Liver (tissue), 9 donors: ENCODE measurements around the gene APEX2. TPM values are rescaled to one million over a fixed set of nuclear protein-coding genes. Genes with fewer than 3 reads are reported as not detected.
A peak's percentile ranks its signal among the peaks of the same experiment; 100 is the strongest.

ENCODE experiments used
- DNase-seq: peaks from one replicate; pipeline ENCODE4 v3.0.0-alpha.2; 2017; ENCODE audit warnings: low spot score
- H3K27ac ChIP-seq, 2 donors: one replicate each; pipeline ENCODE4 v1.7.0; 2013; ENCODE audit warnings: inconsistent platforms in 2 of 2, low read length in 2 of 2, control low read depth in 1 of 2, low read depth in 1 of 2, mild to moderate bottlenecking in 1 of 2
- H3K27me3 ChIP-seq, 4 donors: one replicate each; pipeline versions ENCODE4 v1.6.1 to v1.7.0; 2013; ENCODE audit warnings: low read length in 3 of 4, inconsistent platforms in 1 of 4, mild to moderate bottlenecking in 1 of 4, moderate library complexity in 1 of 4; ENCODE audit not compliant: control insufficient read depth in 4 of 4, insufficient read depth in 4 of 4
- H3K36me3 ChIP-seq, 4 donors: one replicate each; pipeline versions ENCODE4 v1.6.1 to v1.7.0; 2013; ENCODE audit warnings: low read length in 3 of 4, mild to moderate bottlenecking in 3 of 4, low read depth in 1 of 4, moderate library complexity in 1 of 4; ENCODE audit not compliant: control insufficient read depth in 4 of 4, insufficient read depth in 3 of 4
- H3K4me1 ChIP-seq, 4 donors: one replicate each; pipeline versions ENCODE4 v1.6.1 to v1.7.0; 2013; ENCODE audit warnings: low read length in 3 of 4, mild to moderate bottlenecking in 3 of 4, moderate library complexity in 1 of 4; ENCODE audit not compliant: control insufficient read depth in 4 of 4, insufficient read depth in 4 of 4
- H3K4me3 ChIP-seq, 3 donors: one replicate each; pipeline versions ENCODE4 v1.6.1 to v1.7.0; 2013; ENCODE audit warnings: low read length in 3 of 3, control low read depth in 1 of 3, low read depth in 1 of 3, mild to moderate bottlenecking in 1 of 3
- H3K9ac ChIP-seq, 2 donors: one replicate each; pipeline ENCODE4 v1.7.0; 2013; ENCODE audit warnings: low read length in 2 of 2, mild to moderate bottlenecking in 2 of 2, moderate library complexity in 2 of 2, control low read depth in 1 of 2, low read depth in 1 of 2
- H3K9me3 ChIP-seq, 4 donors: one replicate each; pipeline versions ENCODE4 v1.6.1 to v1.7.0; 2013; ENCODE audit warnings: low read length in 3 of 4; ENCODE audit not compliant: control insufficient read depth in 4 of 4
- ATF3 ChIP-seq: IDR thresholded peaks from 2 replicates; pipeline ENCODE4 v1.6.1; 2016; ENCODE audit warnings: antibody characterized with exemption
- CTCF ChIP-seq: fragments of 150-350 bp; IDR thresholded peaks from 2 replicates; pipeline ENCODE4 v1.5.1; 2017; ENCODE audit warnings: improper control_type of control experiment, low read depth, low read length; ENCODE audit not compliant: missing input control
- EGR1 ChIP-seq, 2 donors: IDR thresholded peaks; 2 replicates each; pipeline ENCODE4 v1.6.1; 2016 to 2018; ENCODE audit warnings: antibody characterized with exemption in 2 of 2, low read depth in 2 of 2
- FOXA1 ChIP-seq: IDR thresholded peaks from 2 replicates; pipeline ENCODE4 v1.6.1; 2016; ENCODE audit warnings: antibody characterized with exemption
- FOXA2 ChIP-seq: IDR thresholded peaks from 2 replicates; pipeline ENCODE4 v1.6.1; 2016; ENCODE audit warnings: antibody characterized with exemption
- GABPA ChIP-seq, 2 donors: IDR thresholded peaks in 1 of 2; conservative IDR thresholded peaks in 1 of 2; 2 replicates each; pipeline ENCODE4 v1.6.1; 2016; ENCODE audit warnings: antibody characterized with exemption in 2 of 2, mild to moderate bottlenecking in 1 of 2, moderate library complexity in 1 of 2
- HNF4A ChIP-seq, 2 donors: conservative IDR thresholded peaks; 2 replicates each; pipeline ENCODE4 v1.6.1; 2016; ENCODE audit warnings: antibody characterized with exemption in 2 of 2, mild to moderate bottlenecking in 2 of 2
- HNF4G ChIP-seq: IDR thresholded peaks from 2 replicates; pipeline ENCODE4 v1.6.1; 2016; ENCODE audit warnings: antibody characterized with exemption
- JUND ChIP-seq, 2 donors: IDR thresholded peaks; 2 replicates each; pipeline ENCODE4 v1.6.1; 2016; ENCODE audit warnings: antibody characterized with exemption in 2 of 2
- NR2F2 ChIP-seq: IDR thresholded peaks from 2 replicates; pipeline ENCODE4 v1.6.1; 2016; ENCODE audit warnings: antibody characterized with exemption
- RAD21 ChIP-seq, 2 donors: IDR thresholded peaks; 2 replicates each; pipeline ENCODE4 v1.6.1; 2016; ENCODE audit warnings: antibody characterized with exemption in 2 of 2, mild to moderate bottlenecking in 2 of 2
- RXRA ChIP-seq, 2 donors: IDR thresholded peaks; 2 replicates each; pipeline ENCODE4 v1.6.1; 2017 to 2018; ENCODE audit warnings: antibody characterized with exemption in 2 of 2, mild to moderate bottlenecking in 1 of 2
- SP1 ChIP-seq: IDR thresholded peaks from 2 replicates; pipeline ENCODE4 v1.6.1; 2018; ENCODE audit warnings: antibody characterized with exemption, mild to moderate bottlenecking
- TAF1 ChIP-seq: conservative IDR thresholded peaks from 2 replicates; pipeline ENCODE4 v1.6.1; 2016; ENCODE audit warnings: antibody characterized with exemption, mild to moderate bottlenecking
- YY1 ChIP-seq: IDR thresholded peaks from 2 replicates; pipeline ENCODE4 v1.6.1; 2016; ENCODE audit warnings: antibody characterized with exemption, mild to moderate bottlenecking
- WGBS: extraction: QIAGEN DNeasy Blood & Tissue Kit; methylation state at CpG from one replicate; pipeline ENCODE4 v1.1.7; 2013; 5-methylcytosine and 5-hydroxymethylcytosine counted together
- polyA plus RNA-seq, 2 donors: library from polyadenylated mRNA; stranded (reverse) in 1 of 2; unstranded in 1 of 2; fragments of 200-250 nt in 1 of 2; fragments of >200 nt in 1 of 2; fragmentation: Nextera tagmentation in 1 of 2; extraction: Ambion mirVana in 1 of 2; gene quantifications; one replicate each; pipeline versions ENCODE4 v1.2.1 to v1.2.3, GENCODE V29; 2013 to 2015
- total RNA-seq, 2 donors: library from RNA; depleted of rRNA; stranded (reverse); fragments of >200 nt; gene quantifications; one replicate each; pipeline ENCODE4 v1.2.3, GENCODE V29; 2014
- TF ChIP-seq, protein P1 (sequence below): IDR thresholded peaks from 2 replicates; pipeline ENCODE4 v1.6.1; 2016; ENCODE audit warnings: antibody characterized with exemption
- TF ChIP-seq, protein P2 (sequence below): IDR thresholded peaks from 2 replicates; pipeline ENCODE4 v1.6.1; 2016; ENCODE audit warnings: antibody characterized with exemption
- donor health status: healthy.
- donor health status: healthy.
- donor health status: healthy.
- donor health status: healthy.
- donor health status: healthy.

APEX2 gene
- total and polyA plus RNA-seq, 4 donors = 5.0 to 8.6 (median 6.7) TPM

DNA sequence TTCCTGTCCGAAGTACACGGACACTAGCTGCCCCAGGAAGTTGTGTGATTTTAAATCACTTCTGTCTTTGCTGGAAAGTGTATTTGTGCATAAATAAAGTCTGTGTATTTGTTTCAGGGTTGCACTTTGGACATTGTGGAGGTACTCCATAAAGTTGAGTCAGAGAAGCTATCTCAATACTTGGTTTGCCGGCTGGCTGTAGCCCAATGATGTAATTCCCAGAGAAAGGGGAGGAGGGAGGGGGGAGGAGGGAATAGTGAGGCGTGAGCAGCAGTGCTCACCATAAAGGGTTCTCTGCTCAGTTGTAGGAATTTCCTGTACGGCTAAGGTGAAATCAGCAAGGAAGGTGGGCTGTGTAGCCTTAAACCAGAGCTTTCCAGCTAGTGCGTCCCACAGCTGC, 7.5 kb downstream of the APEX2 start (continued):
- TF ChIP-seq GABPA (IDR thresholded peaks at IDR 0.05 in 1 of 2, conservative IDR thresholded peaks at IDR 0.05 in 1 of 2) (peak in 1 of 2 donors; percentile 53), EGR1 (IDR thresholded peaks at IDR 0.05; ENCODE audit: low read depth in 2 of 2) (peak; percentile 15 to 25), JUND (IDR thresholded peaks at IDR 0.05) (peak; percentile 85 to 87), FOXA2 (no peak), RAD21 (IDR thresholded peaks at IDR 0.05) (peak in 1 of 2 donors; percentile 45), NR2F2 (no peak)

- no peak overlapping the region for H3K9ac ChIP-seq
- WGBS = 59% methylated on average over 9 of the region's 9 CpGs
- H3K27ac ChIP-seq = peak overlapping the region; percentile 14 to 93
- H3K4me3 ChIP-seq = no peak overlapping the region
- peaks cover 2 to 8% (median 3%) of the 10 kb centered on the region in 4 donors for H3K36me3 ChIP-seq
- no peak for DNase-seq
- no peaks in the 10 kb centered on the region for H3K9me3 ChIP-seq
- H3K4me1 ChIP-seq = peaks cover 20 to 27% (median 25%) of the 10 kb centered on the region in 4 donors
- H3K27me3 ChIP-seq = no peaks in the 10 kb centered on the region
- TF ChIP-seq, protein P1, sequence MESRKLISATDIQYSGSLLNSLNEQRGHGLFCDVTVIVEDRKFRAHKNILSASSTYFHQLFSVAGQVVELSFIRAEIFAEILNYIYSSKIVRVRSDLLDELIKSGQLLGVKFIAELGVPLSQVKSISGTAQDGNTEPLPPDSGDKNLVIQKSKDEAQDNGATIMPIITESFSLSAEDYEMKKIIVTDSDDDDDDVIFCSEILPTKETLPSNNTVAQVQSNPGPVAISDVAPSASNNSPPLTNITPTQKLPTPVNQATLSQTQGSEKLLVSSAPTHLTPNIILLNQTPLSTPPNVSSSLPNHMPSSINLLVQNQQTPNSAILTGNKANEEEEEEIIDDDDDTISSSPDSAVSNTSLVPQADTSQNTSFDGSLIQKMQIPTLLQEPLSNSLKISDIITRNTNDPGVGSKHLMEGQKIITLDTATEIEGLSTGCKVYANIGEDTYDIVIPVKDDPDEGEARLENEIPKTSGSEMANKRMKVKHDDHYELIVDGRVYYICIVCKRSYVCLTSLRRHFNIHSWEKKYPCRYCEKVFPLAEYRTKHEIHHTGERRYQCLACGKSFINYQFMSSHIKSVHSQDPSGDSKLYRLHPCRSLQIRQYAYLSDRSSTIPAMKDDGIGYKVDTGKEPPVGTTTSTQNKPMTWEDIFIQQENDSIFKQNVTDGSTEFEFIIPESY = no peak
- TF ChIP-seq HNF4G (no peak), CTCF (no peak), NR2F2 (no peak), RXRA (IDR thresholded peaks at IDR 0.05) (peak; percentile 40 to 50), FOXA1 (no peak), HNF4A (conservative IDR thresholded peaks at IDR 0.05) (no peak), EGR1 (IDR thresholded peaks at IDR 0.05; ENCODE audit: low read depth in 2 of 2) (no peak), JUND (IDR thresholded peaks at IDR 0.05) (no peak), GABPA (IDR thresholded peaks at IDR 0.05 in 1 of 2, conservative IDR thresholded peaks at IDR 0.05 in 1 of 2) (no peak), SP1 (no peak), FOXA2 (no peak), ATF3 (no peak), TAF1 (no peak)
- TF ChIP-seq, protein P2, sequence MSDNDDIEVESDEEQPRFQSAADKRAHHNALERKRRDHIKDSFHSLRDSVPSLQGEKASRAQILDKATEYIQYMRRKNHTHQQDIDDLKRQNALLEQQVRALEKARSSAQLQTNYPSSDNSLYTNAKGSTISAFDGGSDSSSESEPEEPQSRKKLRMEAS = peak; percentile 26
Observed at GRCh38 chrX:55008571-55009358, 8.6 kb downstream of the APEX2 start.

DNA sequence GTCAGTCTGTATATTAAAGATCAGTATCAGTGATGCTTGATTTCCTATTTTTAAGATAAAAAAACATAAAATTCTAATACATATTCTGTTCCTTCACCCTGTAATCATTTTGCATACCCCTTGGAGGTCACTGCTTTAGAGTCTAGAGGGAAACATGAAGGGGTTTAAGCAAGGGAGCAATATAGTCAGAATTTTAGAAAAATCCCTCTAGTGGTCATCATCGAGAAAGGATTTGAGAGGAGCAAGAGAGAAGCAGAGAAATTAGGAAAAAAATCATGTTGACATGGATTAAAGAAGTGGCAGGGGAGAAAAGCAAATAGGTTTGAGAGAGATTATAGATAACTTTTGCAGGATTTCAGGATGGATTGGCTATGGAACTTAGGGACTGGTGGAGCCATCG, 11.1 kb downstream of the APEX2 start:
- DNase-seq = no peak
- H3K9me3 ChIP-seq = no peaks in the 10 kb centered on the region
- H3K4me1 ChIP-seq = peaks cover 16 to 25% (median 22%) of the 10 kb centered on the region in 4 donors
- 43% methylated on average over 2 of the region's 2 CpGs for WGBS
- H3K27ac ChIP-seq = no peak overlapping the region
- peaks cover 0 to 3% (median under 1%) of the 10 kb centered on the region in 4 donors for H3K36me3 ChIP-seq
- no peak overlapping the region for H3K9ac ChIP-seq
- H3K27me3 ChIP-seq = no peaks in the 10 kb centered on the region
- TF ChIP-seq, protein P1 = no peak
- TF ChIP-seq RXRA (IDR thresholded peaks at IDR 0.05) (no peak), FOXA2 (no peak), SP1 (no peak), FOXA1 (no peak), TAF1 (no peak), YY1 (no peak), CTCF (peak; percentile 33), HNF4A (conservative IDR thresholded peaks at IDR 0.05) (no peak), RAD21 (IDR thresholded peaks at IDR 0.05) (peak; percentile 45 to 68)
- TF ChIP-seq, protein P2 = no peak
- no peak overlapping the region for H3K4me3 ChIP-seq
